Motor neuron (in vitro differentiated cells): ENCODE measurements around the gene MPZL2. TPM values are rescaled to one million over a fixed set of nuclear protein-coding genes. Genes with fewer than 3 reads are reported as not detected.

Source experiments
- ATAC-seq, 8 experiments: fragments of 200-7000 bp; cut with Tn5 transposase; replicated peaks in 6 of 8; 2 replicates each; pipeline ENCODE4 v1.8.0; 2021; ENCODE audit warnings: mild to moderate bottlenecking in 8 of 8, moderate library complexity in 8 of 8
- H3K27ac ChIP-seq, 2 donors: fragments of 250-450 bp; sonication (Bioruptor Pico); 2 replicates each; pipeline ENCODE4 v1.9.0; 2021; ENCODE audit warnings: antibody characterized with exemption in 2 of 2, mild to moderate bottlenecking in 2 of 2, moderate library complexity in 1 of 2
- H3K4me1 ChIP-seq, 2 donors: fragments of 250-450 bp; sonication (Bioruptor Pico); replicated peaks in 1 of 2; 2 replicates each; pipeline ENCODE4 v1.6.1; 2021; ENCODE audit warnings: antibody characterized with exemption in 2 of 2, mild to moderate bottlenecking in 2 of 2, moderate library complexity in 1 of 2
- H3K4me3 ChIP-seq, 5 donors: fragments of 250-450 bp; sonication (Bioruptor Pico); 2 replicates each; pipeline ENCODE4 v1.9.0; 2021; ENCODE audit warnings: antibody characterized with exemption in 5 of 5, mild to moderate bottlenecking in 5 of 5, moderate library complexity in 4 of 5
- WGBS, 10 experiments: fragments of 450-650 bp; shearing (Covaris generic); methylation state at CpG; one replicate each; pipeline ENCODE4 v1.0.0; 2022; 5-methylcytosine and 5-hydroxymethylcytosine counted together
- in situ Hi-C, 9 experiments: fragments of 400-800 bp; cut with MboI; loops; one replicate each; pipeline ENCODE4 v1.15.0; 2021; ENCODE audit warnings: low sequenced_read_pairs in 9 of 9, low pct_unique_long_range_greater_than_20kb in 2 of 9; ENCODE audit not compliant: unreplicated experiment in 9 of 9
- total RNA-seq, 8 experiments: library from RNA; unstranded; fragments of 300-600 nt; gene quantifications; 2 replicates each; pipeline versions ENCODE4 v1.2.3 to v1.2.4, GENCODE V29; 2022

The MPZL2 gene
- total RNA-seq, 8 experiments from 2014 or later, result 0.29 to 51.4 (median 1.0) TPM; not detected in 2

DNA sequence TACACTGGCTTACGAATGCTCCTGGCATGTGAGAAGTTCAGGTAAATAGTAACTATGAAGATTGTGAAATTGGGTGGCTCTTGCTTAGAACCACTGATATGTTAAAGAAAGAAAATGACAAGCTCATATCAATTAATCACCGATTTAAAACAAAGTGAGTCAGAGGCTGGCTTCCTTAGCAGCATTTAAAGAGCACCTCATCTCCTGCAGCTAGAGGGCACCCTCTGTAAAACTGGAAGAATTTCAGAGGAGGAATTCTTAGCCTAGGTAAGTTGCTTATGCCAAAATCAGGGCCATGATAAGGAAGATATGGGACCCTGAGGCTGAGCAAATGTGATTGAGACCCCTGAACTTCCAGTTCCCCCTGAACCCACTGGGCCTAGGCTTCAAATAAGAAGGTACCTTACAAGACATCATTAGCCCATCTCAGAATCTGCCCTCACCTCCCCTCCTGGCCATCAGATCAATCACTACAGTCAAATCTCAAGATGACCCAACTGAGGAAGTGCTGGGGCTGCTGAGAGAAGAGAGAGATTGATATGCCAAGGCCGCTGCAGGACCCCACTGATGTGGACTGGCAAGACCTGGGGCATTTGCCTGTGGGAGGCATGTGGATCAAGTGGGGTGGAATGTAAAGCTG, 31.8 kb upstream of the MPZL2 start:
- 13 to 44% (median 19%) methylated on average over 1 to 2 of the region's 3 CpGs; no CpG with 5 or more reads in 4 of the 10 experiments for WGBS, 10 experiments
- Histone ChIP-seq H3K27ac (no peak overlapping the region), H3K4me1 (no peaks in the 10 kb centered on the region), H3K4me3 (no peak overlapping the region)
- in situ Hi-C loops, result no loop called here
- ATAC-seq, result peak in 2 of 8 experiments; percentile 5 to 7

DNA sequence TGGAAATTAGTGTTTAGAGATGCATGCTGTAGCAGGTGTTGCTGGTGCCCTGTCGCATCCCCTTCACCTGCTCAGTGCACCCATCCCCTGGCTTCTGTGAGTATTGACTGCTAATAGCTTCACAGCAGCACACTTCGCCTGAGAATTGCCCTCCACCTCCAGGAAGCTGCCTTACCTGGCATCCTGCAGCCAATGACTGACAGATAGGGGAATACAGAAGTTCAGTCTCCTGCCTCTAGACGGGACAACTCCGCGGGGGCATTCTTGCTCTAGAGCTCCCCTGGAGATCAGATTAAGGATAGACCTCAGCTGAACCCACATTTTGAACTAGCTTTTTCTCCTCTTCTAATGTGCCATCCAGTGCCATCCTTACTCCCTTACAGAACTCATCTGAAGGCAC, 31.1 kb upstream of the MPZL2 start:
- no peak for ATAC-seq
- WGBS, 10 experiments, result 20 to 88% (median 42%) methylated on average over 1 to 5 of the region's 5 CpGs; no CpG with 5 or more reads in 1 of the 10 experiments
- Histone ChIP-seq H3K27ac (no peak overlapping the region), H3K4me1 (no peaks in the 10 kb centered on the region), H3K4me3 (no peak overlapping the region)
- in situ Hi-C loops, result no loop called here

- H3K4me3 ChIP-seq, result no peak overlapping the region
- in situ Hi-C loops, result no loop called here
- no peak for ATAC-seq
- H3K4me1 ChIP-seq, result no peaks in the 10 kb centered on the region
- WGBS, 10 experiments, result 21 to 100% (median 69%) methylated on average over 1 to 2 of the region's 2 CpGs
- H3K27ac ChIP-seq, result no peak overlapping the region
These were observed 30.0 kb upstream of the MPZL2 start for GRCh38 chr11:118294053-118294452.

- no peaks in the 10 kb centered on the region for H3K4me1 ChIP-seq
- 9 to 85% (median 60%) methylated on average over 1 to 9 of the region's 9 CpGs; no CpG with 5 or more reads in 1 of the 10 experiments for WGBS, 10 experiments
- ATAC-seq, result peak in 4 of 8 experiments; percentile 19 to 89 (median 62)
- in situ Hi-C loops, result no loop called here
- no peak overlapping the region for H3K4me3 ChIP-seq
- no peak overlapping the region for H3K27ac ChIP-seq
These were observed 27.5 kb upstream of the MPZL2 start for GRCh38 chr11:118291477-118292135.

GRCh38 chr11:118290923-118291322, 26.8 kb upstream of the MPZL2 start:
- WGBS, 10 experiments, result 18 to 67% (median 26%) methylated on average over 2 to 9 of the region's 9 CpGs; no CpG with 5 or more reads in 2 of the 10 experiments
- Histone ChIP-seq H3K4me1 (no peaks in the 10 kb centered on the region), H3K4me3 (no peak overlapping the region), H3K27ac (no peak overlapping the region)
- peak in 2 of 8 experiments; percentile 45 to 51 for ATAC-seq
- in situ Hi-C loops, result no loop called here

- no peak for ATAC-seq
- Histone ChIP-seq H3K27ac (no peak overlapping the region), H3K4me1 (no peaks in the 10 kb centered on the region), H3K4me3 (no peak overlapping the region)
- in situ Hi-C loops, result no loop called here
These were observed 25.3 kb upstream of the MPZL2 start for GRCh38 chr11:118289401-118289800.

GRCh38 chr11:118287006-118287405, 22.9 kb upstream of the MPZL2 start:
- Histone ChIP-seq H3K4me1 (no peaks in the 10 kb centered on the region), H3K4me3 (no peak overlapping the region), H3K27ac (no peak overlapping the region)
- 43 to 100% (median 87%) methylated on average over 1 of the region's 1 CpG; no CpG with 5 or more reads in 6 of the 10 experiments for WGBS, 10 experiments
- no peak for ATAC-seq
- in situ Hi-C loops, result no loop called here

DNA sequence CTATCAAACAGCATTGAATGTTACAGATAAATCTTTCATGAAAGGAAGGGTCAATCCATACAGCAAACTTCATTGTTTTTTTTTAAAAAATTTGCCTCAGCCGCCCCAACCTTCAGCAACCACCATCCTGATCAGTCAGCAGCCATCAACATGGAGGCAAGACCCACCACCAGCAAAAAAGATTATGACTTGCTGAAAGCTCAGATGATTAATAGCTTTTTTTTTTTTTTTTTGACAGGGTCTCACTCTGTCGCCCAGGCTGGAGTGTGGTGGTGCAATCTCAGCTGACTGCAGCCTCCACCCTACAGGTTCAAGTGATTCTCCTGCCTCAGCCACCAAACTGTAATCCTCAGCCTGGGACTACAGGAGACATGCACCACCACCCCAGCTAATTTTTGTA, 22.4 kb upstream of the MPZL2 start:
- 20 to 93% (median 60%) methylated on average over 1 to 2 of the region's 2 CpGs; no CpG with 5 or more reads in 3 of the 10 experiments for WGBS, 10 experiments
- Histone ChIP-seq H3K4me1 (no peaks in the 10 kb centered on the region), H3K27ac (no peak overlapping the region), H3K4me3 (no peak overlapping the region)
- no peak for ATAC-seq
- in situ Hi-C loops, result no loop called here

GRCh38 chr11:118283756-118284350, 19.8 kb upstream of the MPZL2 start:
- in situ Hi-C loops, result no loop called here
- H3K4me1 ChIP-seq, result no peaks in the 10 kb centered on the region
- no peak overlapping the region for H3K27ac ChIP-seq
- no peak overlapping the region for H3K4me3 ChIP-seq
- 8 to 90% (median 61%) methylated on average over 1 to 4 of the region's 4 CpGs for WGBS, 10 experiments
- no peak for ATAC-seq

GRCh38 chr11:118283037-118283636, 19.0 kb upstream of the MPZL2 start:
- H3K4me3 ChIP-seq, result no peak overlapping the region
- no peaks in the 10 kb centered on the region for H3K4me1 ChIP-seq
- in situ Hi-C loops, result no loop called here
- H3K27ac ChIP-seq, result no peak overlapping the region
- ATAC-seq, result no peak
- 20 to 100% (median 58%) methylated on average over 1 to 5 of the region's 5 CpGs; no CpG with 5 or more reads in 1 of the 10 experiments for WGBS, 10 experiments

DNA sequence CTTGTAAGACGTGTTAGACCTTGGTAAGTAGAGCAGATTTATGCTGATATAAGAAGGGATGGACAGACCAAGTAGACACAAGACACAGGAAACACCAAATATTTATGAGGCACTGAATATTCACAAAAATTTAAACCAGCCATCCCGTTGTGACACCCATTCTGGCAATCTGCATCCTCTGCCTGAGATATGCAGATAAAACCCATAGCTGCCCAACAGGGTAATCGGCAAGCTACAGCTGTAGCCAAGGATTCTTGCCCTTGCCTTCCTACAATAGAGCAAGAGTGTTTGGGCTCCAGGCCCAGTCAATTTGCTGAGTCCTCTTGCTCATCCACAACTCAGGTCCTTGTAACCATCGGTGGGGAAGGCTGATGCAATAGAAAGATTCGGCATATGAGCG, 18.5 kb upstream of the MPZL2 start:
- ATAC-seq, result peak in 2 of 8 experiments; percentile 87 to 91
- in situ Hi-C loops, result no loop called here
- WGBS, 10 experiments, result 0 to 87% (median 52%) methylated on average over 1 to 6 of the region's 6 CpGs; no CpG with 5 or more reads in 1 of the 10 experiments
- H3K4me1 ChIP-seq, result no peaks in the 10 kb centered on the region
- H3K27ac ChIP-seq, result no peak overlapping the region
- H3K4me3 ChIP-seq, result no peak overlapping the region

GRCh38 chr11:118281284-118281683, 17.2 kb upstream of the MPZL2 start:
- WGBS, 10 experiments, result 14 to 100% (median 90%) methylated on average over 1 of the region's 1 CpG; no CpG with 5 or more reads in 2 of the 10 experiments
- H3K27ac ChIP-seq, result no peak overlapping the region
- no peak overlapping the region for H3K4me3 ChIP-seq
- peak in 1 of 8 experiments; percentile 27 for ATAC-seq
- no peaks in the 10 kb centered on the region for H3K4me1 ChIP-seq
- in situ Hi-C loops, result no loop called here

GRCh38 chr11:118277312-118277711, 13.2 kb upstream of the MPZL2 start:
- no peak for ATAC-seq
- in situ Hi-C loops, result no loop called here
- Histone ChIP-seq H3K4me1 (no peaks in the 10 kb centered on the region), H3K27ac (no peak overlapping the region), H3K4me3 (no peak overlapping the region)
- 50 to 100% (median 91%) methylated on average over 1 of the region's 1 CpG; no CpG with 5 or more reads in 3 of the 10 experiments for WGBS, 10 experiments
